Activated CD4-positive, alpha-beta T cell treated with anti-CD3 and anti-CD28 coated beads for 24 hours (primary cell): ENCODE measurements around the gene GLMP.
"Not testable (repeated sequence)": the region's sequence is repeated elsewhere in the genome, so short reads cannot be mapped to it uniquely, and the experiment has no call there.

ENCODE experiments used
- DNase-seq, 2 donors: peaks; one replicate each; pipeline ENCODE4 v3.0.0-alpha.2; 2020; ENCODE audit warnings: low read depth in 2 of 2

GLMP gene

GRCh38 chr1:156295391-156295947 lies at the start of gene GLMP:
Gene GLMP (minus strand): TSS chr1:156295679. CDS start chr1:156295645, 34 bp downstream.
- DNase-seq: peak in 1 of 2 donors; percentile 35

- DNase-seq: no peak
These were observed 48.9 kb upstream of the GLMP start for GRCh38 chr1:156344409-156344808.

GRCh38 chr1:156342166-156342955 lies 46.9 kb upstream of the GLMP start:
- no peak for DNase-seq

- DNase-seq: peak; percentile 98 to 100
These were observed 42.9 kb upstream of the GLMP start, which contains the start of the genes CCT3 and TSACC for GRCh38 chr1:156338180-156338976. Gene CCT3 (minus strand): TSS chr1:156338292. CDS start chr1:156338184, 108 bp downstream. Gene TSACC (plus strand): TSS chr1:156338526. CDS start chr1:156339758, 1,232 bp downstream.

GRCh38 chr1:156337888-156338179 lies 42.4 kb upstream of the GLMP start:
- DNase-seq: no peak

GRCh38 chr1:156337052-156337887 lies 41.8 kb upstream of the GLMP start:
- DNase-seq: no peak

GRCh38 chr1:156336242-156336641 lies 40.8 kb upstream of the GLMP start:
- DNase-seq: no peak

GRCh38 chr1:156323179-156323578 lies 27.7 kb upstream of the GLMP start:
- not testable (repeated sequence) for DNase-seq

- DNase-seq: no peak
These were observed 25.1 kb upstream of the GLMP start for GRCh38 chr1:156320560-156320959.

GRCh38 chr1:156319664-156320063 lies 24.2 kb upstream of the GLMP start:
- DNase-seq: no peak

- DNase-seq: no peak
These were observed 21.4 kb upstream of the GLMP start for GRCh38 chr1:156316909-156317308.

GRCh38 chr1:156310962-156311361 lies 15.5 kb upstream of the GLMP start:
- DNase-seq: no peak

GRCh38 chr1:156308078-156308477 lies 12.6 kb upstream of the GLMP start:
- DNase-seq: no peak

- DNase-seq: no peak
These were observed 9.7 kb upstream of the GLMP start for GRCh38 chr1:156305215-156305614.

- no peak for DNase-seq
These were observed 7.8 kb upstream of the GLMP start for GRCh38 chr1:156303241-156303640.

- no peak for DNase-seq
These were observed 3.4 kb upstream of the GLMP start, which contains the start of gene VHLL for GRCh38 chr1:156298852-156299357. Gene VHLL (minus strand): TSS chr1:156299307. CDS start chr1:156299189, 118 bp downstream.

- no peak for DNase-seq
These were observed 1.6 kb downstream of the GLMP start for GRCh38 chr1:156293895-156294294.

- DNase-seq: no peak
These were observed 2.4 kb downstream of the GLMP start for GRCh38 chr1:156293098-156293434.

GRCh38 chr1:156291226-156292061 lies 4.0 kb downstream of the GLMP start:
- DNase-seq: no peak

GRCh38 chr1:156289857-156290256 lies 5.6 kb downstream of the GLMP start:
- DNase-seq: no peak

GRCh38 chr1:156286061-156286460 lies 9.4 kb downstream of the GLMP start:
- DNase-seq: no peak
